NCI-H446 (cell line): Measurements from ENCODE around the gene EQTN.
"Not testable (repeated sequence)": the region's sequence is repeated elsewhere in the genome, so short reads cannot be mapped to it uniquely, and the experiment has no call there.

Experiments used
- DNase-seq, 2 experiments: peaks; one replicate each; lab custom pipeline; 2025; lab: John Stamatoyannopoulos, UW

The EQTN gene

GRCh38 chr9:27292659-27293405 lies 4.1 kb downstream of the EQTN start:
- peak; percentile 12 to 65 for DNase-seq

GRCh38 chr9:27291292-27291691 lies 5.7 kb downstream of the EQTN start:
- no peak for DNase-seq

GRCh38 chr9:27282269-27282668 lies 14.7 kb downstream of the EQTN start:
- DNase-seq, result no peak

GRCh38 chr9:27280860-27281259 lies 16.1 kb downstream of the EQTN start:
- no peak for DNase-seq

GRCh38 chr9:27280249-27280648 lies 16.7 kb downstream of the EQTN start:
- DNase-seq, result no peak

- DNase-seq, result no peak
Measured at GRCh38 chr9:27279611-27280010, 17.3 kb downstream of the EQTN start.

- DNase-seq, result no peak
Measured at GRCh38 chr9:27278374-27278773, 18.6 kb downstream of the EQTN start.

GRCh38 chr9:27276193-27277030 lies 20.5 kb downstream of the EQTN start:
- peak; percentile 54 to 79 for DNase-seq

- DNase-seq, result no peak
Measured at GRCh38 chr9:27273186-27273585, 23.8 kb downstream of the EQTN start.

GRCh38 chr9:27272103-27272502 lies 24.8 kb downstream of the EQTN start:
- DNase-seq, result no peak

- DNase-seq, result no peak
Measured at GRCh38 chr9:27261517-27262211, 35.3 kb downstream of the EQTN start.

GRCh38 chr9:27260789-27261516 lies 36.0 kb downstream of the EQTN start:
- no peak for DNase-seq

GRCh38 chr9:27258662-27259061 lies 38.3 kb downstream of the EQTN start:
- DNase-seq, result no peak

GRCh38 chr9:27248702-27249101 lies 48.2 kb downstream of the EQTN start:
- DNase-seq, result no peak

- peak in 1 of 2 experiments; percentile 30 for DNase-seq
Measured at GRCh38 chr9:27247756-27248155, 49.2 kb downstream of the EQTN start.

- DNase-seq, result not testable (repeated sequence)
Measured at GRCh38 chr9:27239648-27240047, 57.3 kb downstream of the EQTN start.
